NCI-H146 treated with DMSO at 0.1 percent for 48 hours (cell line): ENCODE measurements around the gene AFF2.
"Not testable (repeated sequence)": the region's sequence is repeated elsewhere in the genome, so short reads cannot be mapped to it uniquely, and the experiment has no call there.

Experiments used
- DNase-seq: peaks from one replicate; lab custom pipeline; 2025; ENCODE audit not compliant: unreplicated experiment; lab: John Stamatoyannopoulos, UW

Gene AFF2

DNA sequence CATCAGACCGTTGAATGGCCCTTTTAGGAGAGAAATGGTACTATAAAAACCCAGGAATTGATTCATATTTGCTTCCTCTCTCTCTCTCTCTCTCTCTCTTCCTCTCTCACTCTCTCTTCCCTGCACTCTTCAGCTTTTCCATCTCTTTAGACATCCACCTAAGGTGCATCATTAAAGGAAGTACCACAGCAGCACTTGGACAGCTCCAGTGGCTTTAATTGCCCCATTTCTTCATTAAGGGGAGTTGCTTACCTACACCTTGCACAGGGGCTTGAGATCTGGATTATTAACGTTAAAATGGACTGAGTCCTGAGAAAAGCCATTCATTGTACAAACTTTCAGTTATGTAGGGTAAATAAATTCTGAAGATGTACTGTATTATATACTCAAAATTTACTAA is 323.6 kb downstream of the AFF2 start:
- DNase-seq, result no peak

DNA sequence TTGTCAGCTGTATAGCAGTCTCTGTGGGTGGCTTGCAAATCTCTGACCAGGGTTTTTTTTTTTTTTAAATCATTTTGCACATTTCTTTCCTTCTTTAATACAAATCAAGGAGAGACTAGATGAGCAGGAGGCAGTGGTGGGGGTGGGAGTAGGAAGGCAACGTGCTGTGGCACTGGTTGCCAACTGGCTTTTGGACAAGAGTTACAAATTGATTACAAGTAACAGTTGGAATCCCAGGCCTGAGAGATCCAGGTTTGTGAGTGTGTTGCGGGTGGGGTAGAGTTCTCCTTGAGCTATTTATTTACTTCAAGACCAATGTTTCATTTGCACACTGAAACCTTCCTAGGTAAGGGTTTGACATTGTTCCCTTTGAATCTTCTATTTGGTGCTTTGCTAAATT is 325.3 kb downstream of the AFF2 start:
- DNase-seq, result no peak

DNA sequence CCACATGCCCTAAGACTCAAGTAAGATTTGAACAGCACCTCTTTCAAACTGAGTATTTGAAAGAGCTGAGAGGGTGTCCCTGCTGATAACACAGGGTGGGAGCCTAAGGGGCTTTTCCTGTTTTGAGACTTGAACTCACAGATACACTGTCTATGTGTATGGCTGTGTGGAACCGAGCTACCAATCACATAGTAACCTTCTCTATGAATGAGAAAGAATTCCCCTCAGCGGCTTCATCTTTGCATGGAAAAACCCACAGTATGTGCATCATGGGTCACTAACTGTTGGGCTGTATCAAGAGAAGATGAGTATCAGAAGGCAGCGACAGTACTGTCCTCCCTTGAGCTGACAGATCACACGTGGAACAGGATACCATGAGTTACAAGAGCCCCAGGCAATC is 336.3 kb downstream of the AFF2 start:
- DNase-seq, result no peak

DNA sequence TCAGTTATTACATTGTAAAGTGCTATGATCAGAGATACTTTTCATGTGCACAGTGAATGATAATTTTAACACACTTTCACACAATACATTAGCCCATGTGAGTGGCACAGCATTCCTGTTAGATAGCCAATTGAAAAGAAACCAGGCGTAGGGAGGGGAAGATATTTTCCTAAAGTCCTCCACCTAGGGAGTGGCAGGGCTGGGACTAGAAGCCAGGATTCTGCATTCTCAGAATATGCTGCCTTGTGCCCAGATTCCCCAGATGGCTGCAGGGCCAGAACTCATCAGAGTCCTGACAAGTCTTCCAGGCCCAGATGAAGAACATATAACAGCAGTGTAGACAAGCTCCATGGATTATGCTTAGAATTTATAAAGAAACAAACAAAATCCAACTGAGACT is 350.2 kb downstream of the AFF2 start:
- DNase-seq, result no peak

DNA sequence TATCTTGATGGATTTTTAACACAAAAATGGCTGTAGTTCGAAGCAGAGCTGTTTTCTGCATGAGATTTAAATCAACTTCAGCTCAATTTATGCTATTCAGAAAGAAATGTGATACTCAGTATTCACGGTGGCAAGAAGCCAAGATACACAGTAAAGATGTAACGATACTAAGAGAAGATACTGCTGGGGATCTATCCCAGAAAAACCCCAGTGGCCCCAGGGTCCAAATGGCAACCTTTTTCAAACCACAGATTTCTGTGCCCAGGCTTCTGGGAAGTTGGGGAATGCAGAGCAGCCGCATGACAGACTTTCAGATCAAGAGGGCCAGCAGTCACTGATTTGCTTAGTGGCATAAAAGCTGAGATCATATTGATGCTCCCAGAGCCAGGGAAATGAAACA is 353.9 kb downstream of the AFF2 start:
- DNase-seq, result no peak

DNA sequence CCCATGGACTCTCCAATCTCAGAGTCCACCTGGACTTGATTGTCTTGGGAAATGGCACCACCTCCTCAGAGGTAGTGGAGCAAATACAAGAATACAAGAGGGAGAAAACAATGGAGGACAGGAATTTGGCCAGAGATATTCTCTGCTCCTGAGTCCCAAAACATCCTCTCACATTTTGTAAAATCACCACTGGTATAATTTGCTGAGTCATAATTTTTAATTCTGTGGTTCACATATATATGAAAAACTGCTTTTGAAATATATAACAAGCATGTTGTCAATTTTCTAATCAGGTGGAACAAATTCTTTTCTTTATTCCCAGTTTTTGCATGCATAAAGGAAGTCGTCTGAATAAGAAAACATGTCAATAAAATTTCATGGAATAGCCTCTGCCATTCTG is 356.1 kb downstream of the AFF2 start:
- DNase-seq, result no peak

DNA sequence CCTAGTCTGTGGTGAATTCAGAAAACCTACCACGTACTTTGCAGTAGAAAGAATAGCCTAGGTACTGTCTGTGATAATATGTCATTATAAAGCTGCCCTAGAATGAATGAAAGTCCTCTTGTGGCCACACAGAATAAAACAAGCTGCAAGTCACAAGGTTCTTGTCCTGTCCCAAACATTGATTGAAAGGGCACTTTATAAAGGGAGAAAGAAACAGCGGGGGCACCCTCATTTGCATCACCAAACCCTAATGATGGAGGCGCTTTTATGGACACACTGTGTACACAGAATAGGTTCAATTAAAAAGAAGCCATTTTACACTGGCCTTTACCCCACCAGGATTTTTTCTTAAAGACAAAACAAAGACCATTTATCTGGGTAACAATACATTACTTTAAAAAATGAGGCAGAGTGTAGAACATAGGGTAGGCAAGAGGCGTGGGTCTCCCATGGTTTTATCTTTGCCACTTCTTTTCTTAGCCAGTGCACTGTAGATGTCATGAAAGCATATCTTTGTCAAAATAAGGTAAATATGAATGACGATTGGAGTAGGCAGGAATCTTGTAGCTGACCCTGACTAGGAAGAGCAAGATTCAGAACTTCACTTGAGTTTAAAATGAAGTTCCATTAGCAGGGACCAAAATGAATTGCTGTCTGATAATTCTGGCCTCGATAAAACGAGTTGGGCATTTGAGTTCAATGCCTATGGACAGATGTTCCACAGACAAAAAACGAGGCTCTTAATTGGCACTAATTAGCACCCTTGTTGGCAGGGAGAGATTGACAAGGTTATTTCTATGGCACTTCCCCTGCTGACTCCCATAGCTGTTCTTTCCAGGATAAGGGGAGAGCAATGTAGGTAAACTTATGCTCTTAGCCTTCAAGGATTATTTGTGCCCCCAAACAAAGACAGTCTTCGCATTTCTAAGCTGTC is 365.1 kb downstream of the AFF2 start:
- no peak for DNase-seq

DNA sequence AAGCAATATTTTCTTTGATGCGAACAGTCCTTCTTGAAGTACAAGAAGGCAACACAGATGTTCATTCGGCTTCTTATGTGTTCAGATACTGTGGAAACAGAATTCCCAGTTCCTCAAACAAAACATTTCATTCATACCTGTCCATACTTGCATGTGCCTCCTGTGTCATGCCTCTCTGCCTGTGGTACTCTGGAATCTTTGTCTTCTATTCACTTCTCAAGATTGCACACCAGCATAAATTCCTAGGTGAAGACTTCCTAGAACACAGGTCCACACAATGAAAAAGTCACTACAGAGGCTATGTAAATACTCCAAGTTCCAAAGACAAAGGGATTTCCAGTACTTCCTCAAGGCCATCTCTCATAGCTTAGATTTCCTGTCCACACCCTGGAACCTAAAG is 367.2 kb downstream of the AFF2 start:
- DNase-seq, result no peak

DNA sequence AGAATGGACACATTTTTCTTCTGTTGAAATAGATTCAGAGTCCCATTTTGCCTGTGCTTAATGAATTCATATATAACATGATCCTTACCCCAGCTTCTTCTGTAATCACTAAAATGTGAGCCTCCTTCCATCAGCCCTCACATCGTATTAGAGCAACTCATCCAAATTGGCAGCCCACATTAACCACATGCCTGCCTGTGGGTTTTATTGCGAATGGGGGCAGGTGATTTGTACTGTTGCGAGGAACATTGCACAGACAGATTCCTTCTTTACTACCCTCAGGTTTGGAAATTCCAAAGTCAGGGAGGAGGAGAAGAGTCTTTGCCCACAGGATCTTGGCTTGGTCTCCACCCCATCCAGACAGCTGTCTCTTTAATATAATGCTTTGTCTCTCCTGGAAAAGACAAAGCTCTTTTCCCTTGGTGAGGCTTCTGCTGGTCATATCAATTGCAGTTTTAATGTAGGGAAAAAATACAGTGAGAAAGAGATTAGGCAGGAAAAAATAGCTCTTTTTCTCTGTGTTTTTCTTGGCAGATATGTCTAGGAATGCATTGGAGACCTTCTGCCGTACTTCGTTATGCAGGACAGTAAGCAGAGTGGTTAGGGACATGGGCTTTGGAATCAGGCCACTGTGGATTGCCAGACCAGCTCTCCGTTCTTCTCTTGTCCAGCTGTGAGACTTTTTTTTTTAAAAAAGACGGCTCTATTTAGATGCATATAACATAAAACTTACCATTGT is 371.2 kb downstream of the AFF2 start:
- DNase-seq, result no peak

DNA sequence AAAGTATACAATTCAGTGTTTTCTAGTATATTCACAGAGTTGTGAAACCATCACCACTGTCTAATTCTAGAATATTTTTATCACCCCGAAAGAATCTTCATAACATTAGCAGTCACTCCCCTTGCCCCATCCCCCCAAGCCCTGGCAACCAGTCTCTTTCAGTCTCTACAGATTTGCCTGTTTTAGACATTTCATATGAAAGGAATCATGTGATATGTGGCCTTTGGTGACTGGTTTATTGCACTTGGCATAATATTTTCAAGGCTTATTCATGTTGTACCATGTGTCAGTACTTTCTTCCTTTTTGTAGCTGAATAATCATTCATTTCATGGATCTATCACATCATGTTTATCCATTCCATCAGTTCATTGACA is 371.7 kb downstream of the AFF2 start:
- DNase-seq, result no peak

DNA sequence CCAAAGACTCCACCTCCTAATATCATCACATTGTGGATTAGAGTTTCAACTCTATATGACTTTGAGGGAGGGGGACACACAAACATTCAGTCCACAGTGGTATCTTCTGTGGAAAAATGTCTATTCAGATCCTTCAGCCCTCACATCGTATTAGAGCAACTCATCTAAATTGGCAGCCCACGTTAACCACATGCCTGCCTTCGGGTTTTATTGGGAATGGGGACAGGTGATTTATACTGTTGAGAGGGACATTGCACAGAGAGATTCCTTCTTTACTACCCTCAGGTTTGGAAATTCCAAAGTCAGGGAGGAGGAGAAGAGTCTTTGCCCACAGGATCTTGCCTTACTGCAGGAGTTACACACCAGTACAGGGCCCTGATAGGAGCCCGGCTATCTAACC is 372.5 kb downstream of the AFF2 start:
- no peak for DNase-seq

DNA sequence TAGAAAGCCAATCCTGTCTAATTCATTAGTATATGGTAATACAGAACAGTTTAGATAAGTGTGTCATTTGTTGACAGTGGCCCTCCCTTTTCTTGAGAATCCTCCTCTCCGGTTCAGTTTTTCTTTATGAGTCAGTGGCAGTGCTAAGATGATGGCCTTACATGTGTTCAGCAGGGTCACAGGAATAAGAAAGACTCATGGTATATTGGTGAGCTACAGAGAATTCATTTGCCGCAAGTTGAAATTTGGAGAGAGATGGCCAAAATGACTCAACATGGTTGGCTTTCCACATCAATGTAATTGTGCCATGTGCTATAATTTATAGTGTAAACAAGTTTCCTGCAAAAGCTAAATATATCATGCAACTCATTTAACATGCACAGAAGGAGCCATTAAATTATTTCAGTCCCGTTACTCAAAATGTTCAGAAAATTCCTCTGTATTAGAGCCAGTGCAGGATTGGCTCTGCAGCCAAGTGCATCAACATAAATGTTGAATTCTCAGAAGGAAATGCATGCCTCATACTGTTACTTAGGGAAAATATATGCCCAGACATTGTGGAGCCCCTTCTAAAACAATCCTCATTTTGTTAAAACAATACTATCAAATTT is 374.3 kb downstream of the AFF2 start:
- no peak for DNase-seq

DNA sequence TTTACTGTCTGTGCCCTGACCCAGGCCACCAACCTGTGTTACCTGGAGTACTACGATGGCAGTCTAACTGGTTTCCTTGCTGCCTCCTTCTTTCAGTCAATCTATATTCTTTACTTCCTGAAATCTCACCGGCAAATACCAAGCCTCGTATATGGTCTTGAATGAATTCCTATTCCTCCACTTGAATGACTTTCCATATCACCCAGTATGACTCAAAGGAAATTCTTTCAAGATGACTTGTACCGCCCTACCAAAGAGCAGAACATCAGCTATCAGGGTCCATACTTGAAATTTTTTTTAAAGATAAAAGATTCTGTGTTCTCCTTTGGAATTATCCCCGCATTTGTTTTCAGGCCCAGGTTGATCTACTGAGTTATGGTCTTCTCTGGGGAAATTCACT is 378.0 kb downstream of the AFF2 start:
- DNase-seq, result no peak

DNA sequence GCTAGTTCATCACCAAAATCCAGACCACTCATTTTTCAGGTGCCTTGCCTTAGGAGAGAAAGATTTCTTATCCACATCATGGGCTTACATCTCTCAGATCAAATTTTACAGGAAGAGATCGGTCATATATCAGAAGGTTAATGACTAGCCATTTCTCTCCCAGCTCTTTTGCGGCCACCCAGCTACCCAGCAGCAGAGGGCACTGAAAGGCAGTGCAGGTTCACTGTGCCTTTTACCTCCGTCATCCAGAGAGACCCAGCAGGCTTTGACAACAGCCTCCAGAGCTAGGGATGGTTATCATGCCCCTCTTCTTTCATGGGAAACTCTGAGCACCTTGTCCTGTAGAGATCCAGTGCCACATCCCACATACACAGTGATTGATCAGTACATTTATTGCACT is 384.8 kb downstream of the AFF2 start:
- no peak for DNase-seq

DNA sequence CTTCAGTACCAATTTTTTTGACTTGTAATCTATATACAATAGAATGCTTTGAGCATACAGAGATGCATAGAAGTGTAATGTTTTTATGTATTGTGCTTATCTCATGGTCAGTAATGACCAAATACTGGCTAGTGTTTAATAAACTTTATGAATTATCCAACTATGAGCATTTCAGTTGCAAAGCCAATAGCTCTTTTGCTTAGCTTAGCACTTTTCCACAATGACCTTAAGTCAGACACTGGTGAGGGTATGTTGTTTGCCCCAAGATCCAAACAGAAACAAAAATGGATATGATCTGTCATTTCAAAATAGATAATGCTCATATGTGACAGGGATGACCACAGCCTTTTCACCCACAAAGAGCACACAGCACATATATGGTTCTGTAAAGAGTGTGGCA is 393.0 kb downstream of the AFF2 start:
- no peak for DNase-seq

DNA sequence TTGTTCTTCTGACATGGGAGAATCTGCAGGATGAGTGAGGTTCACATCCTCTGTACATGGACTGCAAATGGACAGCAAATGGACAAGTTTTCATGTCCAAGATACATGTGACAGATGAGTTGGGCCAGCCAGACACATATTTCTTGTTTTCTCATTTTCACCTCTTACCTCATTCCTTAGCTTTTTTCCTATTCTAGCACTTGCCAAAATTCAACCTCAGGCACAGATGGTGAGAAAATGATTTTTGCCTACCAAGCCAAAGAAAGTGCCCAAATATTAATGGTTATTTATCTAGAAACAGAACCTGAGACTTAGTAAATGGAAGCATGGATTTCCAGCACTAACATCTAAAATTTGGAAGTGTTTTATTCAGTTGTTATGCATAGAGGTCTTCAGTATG is 402.2 kb downstream of the AFF2 start:
- DNase-seq, result no peak

DNA sequence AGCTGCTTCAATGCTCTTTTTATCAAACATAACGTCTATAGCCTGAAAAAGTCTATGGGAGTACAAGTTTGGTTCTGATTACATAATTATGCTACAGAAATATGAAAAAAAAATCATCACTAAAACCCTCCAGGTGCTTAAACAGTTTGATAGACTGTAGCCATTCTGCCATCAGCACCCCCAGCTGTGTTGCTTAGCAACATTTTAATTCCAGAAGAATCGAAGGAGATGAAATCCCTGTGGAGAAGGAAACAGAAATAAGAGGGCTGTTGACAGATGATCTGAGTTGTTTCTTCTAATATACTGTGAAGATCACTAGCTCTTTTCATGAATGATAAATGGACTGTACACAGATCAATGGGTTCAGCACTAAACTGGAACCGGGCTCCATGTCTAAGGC is 402.8 kb downstream of the AFF2 start:
- DNase-seq, result no peak

DNA sequence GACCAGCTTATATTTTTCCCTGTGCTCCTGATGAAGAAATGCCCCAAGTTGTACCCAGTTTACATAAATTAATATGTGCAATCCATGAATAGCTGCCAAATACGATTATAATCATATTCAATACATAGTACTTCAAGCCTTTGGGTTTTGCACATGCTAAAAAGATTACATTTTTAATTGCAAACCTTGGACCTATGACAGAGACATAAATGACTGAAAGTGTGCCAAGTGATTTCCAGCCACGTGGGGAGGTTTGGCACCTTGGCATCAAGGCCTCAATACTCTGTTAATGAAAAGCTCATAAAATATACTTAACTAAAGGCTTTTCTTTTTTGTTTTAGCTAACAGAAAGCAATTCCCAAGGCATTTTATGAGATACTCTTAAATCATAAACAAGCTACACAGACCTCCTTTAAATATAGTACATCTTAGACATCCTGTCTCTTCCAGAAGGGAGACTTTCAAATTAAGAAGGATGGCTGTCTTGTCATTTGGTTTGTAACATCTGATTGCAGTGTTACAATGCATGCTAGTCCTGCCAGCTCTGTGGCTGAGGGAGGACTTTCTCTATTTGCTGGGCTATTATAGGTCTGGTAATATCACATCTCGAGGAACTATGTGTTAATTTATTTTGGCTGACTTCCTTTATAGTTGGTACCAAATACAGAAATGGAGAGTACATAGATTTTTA is 404.1 kb downstream of the AFF2 start:
- no peak for DNase-seq

DNA sequence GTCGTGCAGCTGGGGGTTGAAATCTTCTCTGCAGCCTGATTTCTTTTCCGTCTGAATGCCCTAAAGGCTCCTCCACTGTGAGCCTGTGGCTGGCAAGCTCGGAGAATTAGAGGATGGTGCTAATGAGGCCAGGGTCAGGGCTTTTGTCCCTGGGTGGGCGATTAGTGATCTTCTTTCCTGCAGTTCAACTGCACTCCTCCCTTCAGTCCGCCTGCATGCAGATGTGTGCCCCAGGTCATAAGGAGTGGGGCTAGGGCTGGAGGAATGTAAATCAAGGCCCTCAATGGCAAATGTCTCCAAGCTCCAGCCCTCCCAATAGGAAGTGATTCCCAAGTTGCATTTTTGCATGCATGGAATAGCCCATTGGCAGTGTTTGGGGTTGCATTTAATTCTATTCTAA is 405.0 kb downstream of the AFF2 start:
- DNase-seq, result no peak

DNA sequence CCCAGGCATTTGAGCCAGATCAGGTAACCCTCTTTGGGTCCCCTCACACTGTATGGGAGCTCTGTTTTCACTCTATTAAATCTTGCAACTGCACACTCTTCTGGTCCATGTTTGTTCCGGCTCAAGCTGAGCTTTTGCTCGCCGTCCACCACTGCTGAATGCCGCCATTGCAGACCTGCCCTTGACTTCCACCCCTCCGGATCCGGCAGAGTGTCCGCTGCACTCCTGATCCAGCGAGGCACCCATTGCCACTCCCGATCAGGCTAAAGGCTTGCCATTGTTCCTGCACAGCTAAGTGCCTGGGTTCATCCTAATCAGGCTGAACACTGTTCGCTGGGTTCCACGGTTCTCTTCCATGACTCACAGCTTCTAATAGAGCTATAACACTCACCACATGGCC is 406.2 kb downstream of the AFF2 start:
- DNase-seq, result not testable (repeated sequence)

DNA sequence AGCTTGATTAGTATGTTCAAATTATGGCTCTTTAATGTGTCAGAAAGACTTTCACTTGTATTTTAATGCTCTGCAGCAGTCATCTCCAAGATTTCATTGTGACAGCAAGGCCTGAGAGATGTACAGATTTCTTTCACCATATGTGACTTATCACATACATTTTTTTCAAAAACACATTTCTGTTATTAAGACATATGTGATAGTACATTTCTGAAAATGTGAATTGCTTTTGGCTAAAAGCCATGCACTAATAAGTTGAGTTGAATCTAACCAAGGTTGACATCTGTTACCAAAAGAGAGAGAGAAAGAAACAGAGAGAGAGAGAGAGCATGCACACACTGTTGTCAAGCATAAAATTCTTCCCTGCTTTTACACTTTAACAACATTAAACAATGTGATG is 409.3 kb downstream of the AFF2 start:
- no peak for DNase-seq

DNA sequence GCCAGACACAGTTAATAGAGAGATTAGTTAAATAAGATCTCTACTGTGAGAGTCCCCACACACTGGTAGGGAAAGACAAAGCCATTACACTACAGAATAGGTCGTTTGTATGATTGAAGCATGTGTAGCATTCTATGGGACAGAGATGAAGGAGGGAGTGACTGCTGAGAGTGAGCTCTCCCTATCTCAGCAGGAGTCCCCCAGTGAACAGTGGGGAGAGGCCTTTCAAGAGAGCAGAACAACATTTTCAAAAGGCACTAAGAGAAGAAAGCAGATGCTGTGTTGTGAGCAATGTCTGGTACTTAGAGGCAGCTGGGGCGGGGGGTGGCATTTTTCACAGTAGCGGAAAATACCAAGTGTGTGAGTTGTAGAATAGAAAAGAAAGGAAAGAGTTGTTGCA is 413.6 kb downstream of the AFF2 start:
- DNase-seq, result no peak
